CD4-positive, alpha-beta T cell (primary cell): Measurements from ENCODE around the gene ANO8. TPM values are rescaled to one million over a fixed set of nuclear protein-coding genes. Genes with fewer than 3 reads are reported as not detected.

Experiments
- ATAC-seq: fragments of 200-7000 bp; cut with Tn5 transposase; one replicate; pipeline ENCODE4 v1.10.0; 2022; ENCODE audit warnings: mild to moderate bottlenecking; ENCODE audit not compliant: poor library complexity
- CTCF ChIA-PET: fragments of 350-600 bp; sonication (Branson Sonifier 250); formaldehyde crosslinking; loops from one replicate; lab custom pipeline; 2021; ENCODE audit warnings: antibody characterized with exemption, inconsistent platforms; lab: Charles Lee
- POLR2A ChIA-PET: fragments of 350-600 bp; sonication (Branson Sonifier 250); formaldehyde crosslinking; loops from one replicate; lab custom pipeline; 2021; ENCODE audit warnings: antibody characterized with exemption, inconsistent platforms; lab: Charles Lee
- DNase-seq, 14 experiments: peaks; one replicate each; pipeline ENCODE4 v3.0.0-alpha.2; 2013 to 2020; ENCODE audit warnings: mixed read lengths in 2 of 14
- H3K27ac ChIP-seq, 2 donors: one replicate each; pipeline versions ENCODE4 v1.5.1 to v1.7.0; 2013; ENCODE audit warnings: low read length in 2 of 2, low read depth in 1 of 2, mild to moderate bottlenecking in 1 of 2
- H3K27me3 ChIP-seq, 2 experiments: 1 replicate in 1 of 2; 2 replicates in 1 of 2; pipeline versions ENCODE4 v1.6.1 to v1.7.0; 2013; ENCODE audit warnings: low read length in 2 of 2, control low read depth in 1 of 2, mild to moderate bottlenecking in 1 of 2, moderate library complexity in 1 of 2; ENCODE audit not compliant: insufficient read depth in 2 of 2, control insufficient read depth in 1 of 2
- H3K36me3 ChIP-seq: one replicate; pipeline ENCODE4 v1.6.1; 2013; ENCODE audit warnings: low read length, control low read depth; ENCODE audit not compliant: insufficient read depth
- H3K4me1 ChIP-seq: one replicate; pipeline ENCODE4 v1.6.1; 2013; ENCODE audit warnings: low read length, control low read depth; ENCODE audit not compliant: insufficient read depth
- H3K4me3 ChIP-seq: one replicate; pipeline ENCODE4 v1.5.1; 2013; ENCODE audit warnings: mild to moderate bottlenecking, low read length, moderate library complexity
- H3K9me3 ChIP-seq, 2 experiments: 1 replicate in 1 of 2; 2 replicates in 1 of 2; pipeline versions ENCODE4 v1.6.1 to v1.7.0; 2013; ENCODE audit warnings: low read length in 2 of 2, mild to moderate bottlenecking in 2 of 2, control low read depth in 1 of 2, moderate library complexity in 1 of 2; ENCODE audit not compliant: control insufficient read depth in 1 of 2, insufficient read depth in 1 of 2
- H3K27ac Mint-ChIP-seq: one replicate; pipeline ENCODE4 v1.8.0; 2020; ENCODE audit warnings: mixed read lengths
- H3K27me3 Mint-ChIP-seq: one replicate; pipeline ENCODE4 v1.8.0; 2021; ENCODE audit warnings: mixed read lengths
- H3K36me3 Mint-ChIP-seq: one replicate; pipeline ENCODE4 v1.8.0; 2021; ENCODE audit warnings: low read depth, mixed read lengths
- H3K4me1 Mint-ChIP-seq: one replicate; pipeline ENCODE4 v1.8.0; 2021; ENCODE audit warnings: low read depth, mixed read lengths
- H3K4me3 Mint-ChIP-seq: one replicate; pipeline ENCODE4 v1.8.0; 2020; ENCODE audit warnings: mild to moderate bottlenecking, mixed read lengths
- H3K9me3 Mint-ChIP-seq: one replicate; pipeline ENCODE4 v1.8.0; 2020; ENCODE audit warnings: mixed read lengths
- CTCF ChIP-seq: fragments of 200-600 bp; IDR thresholded peaks from one replicate; pipeline ENCODE4 v1.8.0; 2022; ENCODE audit warnings: antibody characterized with exemption, mild to moderate bottlenecking
- intact Hi-C, 2 experiments: fragments of 100-400 bp; cut with DNase I in 1 of 2; cut with micrococcal nuclease in 1 of 2; formaldehyde crosslinking; loops; one replicate each; pipeline versions ENCODE4 v1.15.1 to v1.9.0; 2023 to 2025; cut with DNase I, micrococcal nuclease
- total RNA-seq, 174 experiments: library from RNA in 2 of 174; stranded (reverse) in 2 of 174; gene quantifications; one replicate each; pipeline ENCODE4 v1.2.3 and lab custom pipeline; 2021 to 2026

Gene ANO8
- total RNA-seq, 2 experiments from 2014 or later: 15.3 TPM

DNA sequence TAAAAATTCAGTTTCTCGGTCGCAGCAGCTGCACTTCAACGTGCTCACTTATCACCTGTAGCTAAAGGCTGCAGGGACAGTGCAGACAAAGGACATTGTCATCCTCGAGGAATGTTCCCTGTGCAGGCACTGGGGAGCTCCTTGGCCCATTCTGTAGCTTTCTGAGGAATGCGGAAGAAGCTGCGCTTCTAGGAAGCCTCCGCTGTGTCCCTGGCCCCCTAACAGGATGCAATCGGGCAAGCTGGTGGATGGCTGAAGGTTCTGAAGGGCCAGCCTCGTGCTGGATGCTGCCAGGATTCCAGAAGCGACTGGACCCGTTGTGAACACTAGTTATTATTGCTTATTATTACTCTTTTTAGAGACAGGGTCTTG lies 8.1 kb downstream of the ANO8 start:
- H3K4me1 ChIP-seq: peaks cover 28% of the 10 kb centered on the region
- intact Hi-C loops: no loop called here
- H3K36me3 Mint-ChIP-seq: peaks cover 8% of the 10 kb centered on the region
- peak overlapping the region; percentile 63 for H3K4me3 Mint-ChIP-seq
- no peak for TF ChIP-seq CTCF
- peaks cover 0 to 7% of the 10 kb centered on the region in 2 experiments for H3K9me3 ChIP-seq
- CTCF ChIA-PET: interaction anchor here (2.2 to 3.5 kb wide), 2 partner anchors 21 to 34 kb away, joined by 10 to 13 read pairs; partner anchors contain the start of gene MRPL34
- peak in 1 of 14 experiments; percentile 17 for DNase-seq
- H3K27me3 ChIP-seq: no peaks in the 10 kb centered on the region
- no peak overlapping the region for H3K27ac ChIP-seq
- H3K27me3 Mint-ChIP-seq: no peaks in the 10 kb centered on the region
- POLR2A ChIA-PET: interaction anchor here (1.6 kb wide), 1 partner anchor 17 kb away, joined by 4 read pairs; the partner anchor contains the start of gene DDA1
- H3K9me3 Mint-ChIP-seq: no peaks in the 10 kb centered on the region
- H3K36me3 ChIP-seq: peaks cover 3% of the 10 kb centered on the region
- H3K4me1 Mint-ChIP-seq: peaks cover 15% of the 10 kb centered on the region
- H3K27ac Mint-ChIP-seq: no peak overlapping the region
- no peak for ATAC-seq
- no peak overlapping the region for H3K4me3 ChIP-seq

- ATAC-seq: no peak
- CTCF ChIA-PET: interaction anchor here (2.2 to 3.5 kb wide), 2 partner anchors 21 to 34 kb away, joined by 10 to 13 read pairs; partner anchors contain the start of gene MRPL34
- peak overlapping the region; percentile 63 for H3K4me3 Mint-ChIP-seq
- H3K36me3 ChIP-seq: peaks cover 7% of the 10 kb centered on the region
- no peaks in the 10 kb centered on the region for H3K9me3 Mint-ChIP-seq
- no peak for TF ChIP-seq CTCF
- no peaks in the 10 kb centered on the region for H3K27me3 ChIP-seq
- no peak overlapping the region for H3K4me3 ChIP-seq
- peaks cover 0 to 7% of the 10 kb centered on the region in 2 experiments for H3K9me3 ChIP-seq
- no peak overlapping the region for H3K27ac ChIP-seq
- peaks cover 15% of the 10 kb centered on the region for H3K4me1 Mint-ChIP-seq
- H3K36me3 Mint-ChIP-seq: peaks cover 8% of the 10 kb centered on the region
- H3K27me3 Mint-ChIP-seq: no peaks in the 10 kb centered on the region
- peaks cover 28% of the 10 kb centered on the region for H3K4me1 ChIP-seq
- DNase-seq: no peak
- H3K27ac Mint-ChIP-seq: no peak overlapping the region
- POLR2A ChIA-PET: interaction anchor here (1.6 kb wide), 1 partner anchor 17 kb away, joined by 4 read pairs; the partner anchor contains the start of gene DDA1
- intact Hi-C loops: no loop called here
These were observed 8.6 kb downstream of the ANO8 start for GRCh38 chr19:17325881-17326594.

DNA sequence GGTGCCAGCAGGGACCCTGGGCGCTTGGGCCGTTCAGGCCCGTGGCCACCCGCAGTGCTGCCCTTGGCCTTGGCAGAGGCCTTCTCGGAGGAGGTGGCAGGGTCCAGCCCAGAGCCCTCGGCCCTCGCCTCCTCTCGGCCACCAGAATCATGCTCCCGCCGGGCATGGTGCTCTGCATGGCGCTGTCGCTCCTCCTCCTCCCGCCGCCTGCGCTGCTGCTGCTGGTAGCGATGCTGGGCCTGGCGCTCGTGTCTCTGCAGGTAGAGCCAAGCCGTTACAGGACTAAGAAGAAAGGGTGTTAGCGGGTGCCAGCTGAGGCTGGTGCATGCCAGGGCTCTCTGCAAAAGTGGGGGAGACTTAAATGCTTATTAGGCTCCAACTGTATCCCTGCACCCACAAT lies 9.5 kb downstream of the ANO8 start:
- Mint-ChIP-seq H3K4me3 (no peak overlapping the region), H3K4me1 (peaks cover 15% of the 10 kb centered on the region), H3K9me3 (no peaks in the 10 kb centered on the region), H3K27me3 (no peaks in the 10 kb centered on the region), H3K36me3 (peaks cover 13% of the 10 kb centered on the region), H3K27ac (no peak overlapping the region)
- no peak for TF ChIP-seq CTCF
- H3K27ac ChIP-seq: no peak overlapping the region
- no peaks in the 10 kb centered on the region for H3K27me3 ChIP-seq
- ATAC-seq (no peak), DNase-seq (peak in 1 of 14 experiments; percentile 40)
- intact Hi-C loops: no loop called here
- POLR2A ChIA-PET: interaction anchor here (1.6 kb wide), 1 partner anchor 16 kb away, joined by 4 read pairs; the partner anchor contains the start of gene DDA1
- peaks cover 0 to 7% of the 10 kb centered on the region in 2 experiments for H3K9me3 ChIP-seq
- peaks cover 16% of the 10 kb centered on the region for H3K36me3 ChIP-seq
- CTCF ChIA-PET: interaction anchor here (2.2 kb wide), 1 partner anchor 33 kb away, joined by 10 read pairs; no protein-coding TSS in a partner anchor
- peaks cover 27% of the 10 kb centered on the region for H3K4me1 ChIP-seq
- H3K4me3 ChIP-seq: no peak overlapping the region
